ENCODE data around the gene ANGPTL2.

Gene ANGPTL2

DNA sequence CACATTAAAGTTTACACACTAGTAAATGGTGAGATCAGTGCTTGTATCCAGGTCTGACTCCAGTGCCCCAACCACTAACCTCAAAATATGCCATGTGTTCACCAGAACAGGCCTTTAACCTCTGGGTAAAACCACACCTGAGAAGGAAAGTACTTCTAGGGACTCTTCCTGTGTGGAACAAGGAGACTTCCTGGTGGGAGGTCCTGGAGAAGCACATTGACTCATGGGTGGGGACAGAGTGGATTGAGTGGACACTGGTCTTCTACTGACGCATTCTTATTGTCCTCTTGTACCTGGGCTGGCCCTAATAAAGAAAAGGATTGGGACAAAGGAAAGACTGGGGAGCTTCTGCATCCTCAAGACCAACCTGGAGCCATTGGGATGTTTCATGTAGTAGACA lies 43.4 kb downstream of the ANGPTL2 start:
- no peak for DNase-seq (ENCODE audit: low read depth, low spot score)
- H3K4me3 ChIP-seq (ENCODE audit: low read depth, low read length), result no peak overlapping the region
- TF ChIP-seq, protein P1, sequence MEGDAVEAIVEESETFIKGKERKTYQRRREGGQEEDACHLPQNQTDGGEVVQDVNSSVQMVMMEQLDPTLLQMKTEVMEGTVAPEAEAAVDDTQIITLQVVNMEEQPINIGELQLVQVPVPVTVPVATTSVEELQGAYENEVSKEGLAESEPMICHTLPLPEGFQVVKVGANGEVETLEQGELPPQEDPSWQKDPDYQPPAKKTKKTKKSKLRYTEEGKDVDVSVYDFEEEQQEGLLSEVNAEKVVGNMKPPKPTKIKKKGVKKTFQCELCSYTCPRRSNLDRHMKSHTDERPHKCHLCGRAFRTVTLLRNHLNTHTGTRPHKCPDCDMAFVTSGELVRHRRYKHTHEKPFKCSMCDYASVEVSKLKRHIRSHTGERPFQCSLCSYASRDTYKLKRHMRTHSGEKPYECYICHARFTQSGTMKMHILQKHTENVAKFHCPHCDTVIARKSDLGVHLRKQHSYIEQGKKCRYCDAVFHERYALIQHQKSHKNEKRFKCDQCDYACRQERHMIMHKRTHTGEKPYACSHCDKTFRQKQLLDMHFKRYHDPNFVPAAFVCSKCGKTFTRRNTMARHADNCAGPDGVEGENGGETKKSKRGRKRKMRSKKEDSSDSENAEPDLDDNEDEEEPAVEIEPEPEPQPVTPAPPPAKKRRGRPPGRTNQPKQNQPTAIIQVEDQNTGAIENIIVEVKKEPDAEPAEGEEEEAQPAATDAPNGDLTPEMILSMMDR (IDR thresholded peaks at IDR 0.05; ENCODE audit: low read depth, low read length), result no peak
- in situ Hi-C loops (cut with HindIII; ENCODE audit: low sequenced_read_pairs), result no loop called here

DNA sequence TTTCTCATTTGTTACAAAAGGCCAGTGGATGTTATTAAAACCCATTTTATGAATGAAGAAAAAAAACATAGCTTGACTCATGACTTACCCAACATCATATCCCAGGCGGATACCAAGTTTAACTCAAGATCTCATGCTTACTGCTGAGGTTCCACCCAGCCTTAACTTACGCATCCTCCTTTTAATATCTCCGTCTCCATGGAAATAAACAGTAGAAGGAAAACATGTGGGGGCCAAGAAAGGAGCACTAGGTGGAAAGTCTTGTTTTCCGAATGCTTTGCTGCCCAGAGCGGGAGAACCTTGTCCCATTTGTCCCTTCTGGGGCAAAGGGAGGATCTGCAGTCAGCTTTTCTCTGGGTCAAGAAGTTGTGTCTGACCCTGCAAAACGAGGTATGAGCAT lies 44.1 kb downstream of the ANGPTL2 start:
- DNase-seq (ENCODE audit: low read depth, low spot score), result no peak

DNA sequence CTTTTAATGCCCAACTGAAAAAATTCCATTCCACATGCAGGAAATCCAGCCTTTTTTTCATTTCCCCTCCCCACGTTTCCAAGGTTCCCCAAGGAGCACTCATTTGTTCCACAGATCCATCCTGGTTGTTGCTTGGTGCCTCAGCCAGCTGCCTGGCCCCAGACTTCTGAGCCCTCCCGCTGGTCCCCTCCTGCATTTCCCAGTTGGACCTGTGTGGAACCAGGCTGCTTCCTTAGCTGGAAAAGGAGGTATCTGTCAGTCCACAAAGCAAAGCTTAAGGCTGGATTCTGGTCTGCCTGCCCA lies 44.8 kb downstream of the ANGPTL2 start:
- TF ChIP-seq, protein P1 (IDR thresholded peaks at IDR 0.05; ENCODE audit: low read depth, low read length), result no peak
- no peak overlapping the region for H3K4me3 ChIP-seq (ENCODE audit: low read depth, low read length)
- in situ Hi-C loops (cut with HindIII; ENCODE audit: low sequenced_read_pairs), result no loop called here
- no peak for DNase-seq (ENCODE audit: low read depth, low spot score)

More for the DNA sequence above, 44.1 kb downstream of the ANGPTL2 start:
- H3K4me3 ChIP-seq (ENCODE audit: low read depth, low read length), result no peak overlapping the region
- in situ Hi-C loops (cut with HindIII; ENCODE audit: low sequenced_read_pairs), result no loop called here
- TF ChIP-seq, protein P1 (IDR thresholded peaks at IDR 0.05; ENCODE audit: low read depth, low read length), result no peak

DNA sequence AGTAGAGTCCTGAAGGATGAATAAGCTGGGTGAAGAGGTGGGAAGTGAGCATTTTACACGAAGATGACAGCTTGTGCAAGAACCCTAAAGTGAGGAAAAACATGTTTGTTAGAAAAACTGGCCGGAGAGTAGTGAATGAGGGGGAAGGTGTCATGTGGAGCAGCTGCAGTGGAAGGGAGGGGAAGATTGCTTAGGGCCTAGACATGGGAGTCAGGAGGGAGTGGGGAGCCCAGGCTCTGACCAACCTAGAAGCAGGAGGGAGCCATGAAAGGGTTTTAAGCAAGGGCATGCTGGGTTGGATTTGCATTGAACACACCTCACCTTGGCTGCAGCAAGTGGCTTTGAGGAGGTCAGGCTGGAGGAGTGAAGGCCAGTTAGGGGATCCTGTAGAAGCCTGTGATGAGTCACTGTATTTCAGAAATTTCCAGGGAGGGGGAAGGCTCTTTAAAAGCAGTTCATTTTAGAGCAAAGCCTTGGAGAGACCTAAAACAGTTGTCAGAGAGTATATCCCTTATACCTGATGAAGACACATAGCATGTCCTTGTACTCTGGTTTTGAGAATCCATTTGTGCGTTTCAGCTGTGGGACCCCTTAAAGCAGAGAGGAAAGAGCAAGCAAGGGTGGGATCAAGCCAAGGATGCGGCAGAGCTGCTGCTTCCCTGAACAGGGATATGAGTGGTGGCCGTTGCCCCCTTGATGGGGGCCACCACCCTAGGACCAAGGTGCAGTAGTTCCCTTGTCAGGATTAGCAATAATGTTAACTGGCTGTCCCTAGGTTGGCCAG lies 45.4 kb downstream of the ANGPTL2 start:
- in situ Hi-C loops (cut with HindIII; ENCODE audit: low sequenced_read_pairs), result no loop called here
- H3K4me3 ChIP-seq (ENCODE audit: low read depth, low read length), result no peak overlapping the region
- no peak for DNase-seq (ENCODE audit: low read depth, low spot score)
- TF ChIP-seq, protein P1 (IDR thresholded peaks at IDR 0.05; ENCODE audit: low read depth, low read length), result no peak

DNA sequence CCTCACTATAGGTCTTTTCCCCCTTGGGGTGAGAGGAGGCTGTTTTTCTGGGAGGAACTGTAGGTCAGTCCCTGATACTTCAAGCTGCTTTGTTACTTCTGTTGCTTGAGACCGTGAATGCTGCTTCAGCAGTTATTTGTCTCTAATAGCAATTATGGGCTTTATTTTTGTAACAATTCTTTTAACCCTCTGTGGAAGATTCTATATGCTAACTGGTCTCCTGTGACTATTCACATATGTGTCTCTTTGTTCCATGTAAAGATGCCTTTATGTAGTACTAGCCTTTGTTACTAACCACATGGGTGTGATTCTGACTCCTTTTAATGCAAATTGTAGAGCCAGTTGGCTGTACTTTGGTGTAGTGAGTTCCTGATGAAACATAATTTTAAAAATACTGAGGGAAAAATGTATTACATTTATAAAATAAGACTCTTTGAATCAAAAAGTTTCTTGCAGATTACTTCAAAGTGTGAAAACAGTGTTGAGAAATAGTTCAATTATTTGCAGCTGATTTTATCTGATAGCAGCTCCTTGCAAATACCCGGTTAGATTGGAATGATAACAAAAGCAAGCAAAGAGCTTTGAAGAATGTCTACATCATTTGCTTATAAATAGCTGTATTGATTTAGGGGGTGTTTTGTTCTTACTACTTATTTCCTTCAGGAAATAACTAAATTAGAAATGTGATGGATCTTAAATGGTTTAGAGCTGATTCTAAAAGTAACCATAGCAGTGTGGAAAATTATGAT lies 46.6 kb downstream of the ANGPTL2 start:
- in situ Hi-C loops (cut with HindIII; ENCODE audit: low sequenced_read_pairs), result no loop called here
- DNase-seq (ENCODE audit: low read depth, low spot score), result no peak

More for the DNA sequence above, 46.6 kb downstream of the ANGPTL2 start:
- TF ChIP-seq, protein P1 (IDR thresholded peaks at IDR 0.05; ENCODE audit: low read depth, low read length), result no peak
- H3K4me3 ChIP-seq (ENCODE audit: low read depth, low read length), result no peak overlapping the region
